Activated naive CD8-positive, alpha-beta T cell treated with anti-CD3 and anti-CD28 coated beads, Interleukin-2, amount 50 U/mL, for 16 hours (primary cell): ENCODE data around the gene C10orf62.

Experiments
- DNase-seq: peaks from one replicate; pipeline ENCODE4 v3.0.0-alpha.2; 2020; ENCODE audit warnings: low read depth, low spot score

The C10orf62 gene

DNA sequence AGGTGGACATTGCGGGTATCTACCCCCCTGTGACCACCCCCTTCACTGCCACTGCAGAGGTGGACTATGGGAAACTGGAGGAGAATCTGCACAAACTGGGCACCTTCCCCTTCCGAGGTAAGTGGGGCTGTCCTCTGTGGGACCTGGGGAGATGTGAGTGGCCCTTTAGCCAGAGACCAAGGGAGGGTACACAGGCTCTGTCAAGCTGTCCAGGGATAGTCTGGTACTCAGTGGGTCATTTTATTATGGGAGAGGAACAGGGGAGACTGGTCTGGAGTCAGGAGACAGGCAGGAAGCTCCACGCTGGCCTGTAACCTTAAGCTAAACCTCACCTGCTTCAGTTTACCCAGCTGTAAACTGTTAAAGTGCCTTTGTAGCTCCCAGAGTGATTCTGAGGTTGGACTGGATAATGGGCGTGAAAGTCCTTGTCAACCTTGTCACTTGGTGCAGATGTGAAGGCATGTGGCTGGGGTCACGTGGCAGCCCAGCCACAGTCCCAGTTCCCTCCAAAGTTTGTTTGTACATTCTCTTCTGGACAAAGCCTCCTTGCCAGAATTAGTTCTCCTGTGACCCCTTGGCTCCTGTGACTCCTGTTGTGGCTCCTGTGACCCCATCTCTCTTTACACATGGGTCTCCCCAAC lies 4.6 kb upstream of the C10orf62 start:
- DNase-seq, result no peak

DNA sequence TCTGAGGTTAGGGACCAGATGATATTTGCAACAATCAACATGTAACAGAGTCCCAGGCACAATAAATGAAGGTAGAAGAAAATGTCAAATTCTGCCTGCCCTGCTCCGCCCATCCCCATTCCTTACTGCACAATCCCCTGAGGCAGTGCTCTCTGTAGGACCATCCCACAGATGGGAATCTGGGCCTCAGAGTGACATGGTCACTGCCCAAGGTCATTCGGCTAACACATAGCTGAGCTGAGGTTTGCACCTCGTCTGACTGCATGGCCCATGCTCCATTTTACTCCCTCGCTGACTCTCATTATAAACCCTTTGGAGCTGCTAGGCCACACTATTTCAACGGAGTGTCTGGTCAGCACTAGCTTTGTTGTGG lies 4.1 kb upstream of the C10orf62 start:
- DNase-seq, result no peak

DNA sequence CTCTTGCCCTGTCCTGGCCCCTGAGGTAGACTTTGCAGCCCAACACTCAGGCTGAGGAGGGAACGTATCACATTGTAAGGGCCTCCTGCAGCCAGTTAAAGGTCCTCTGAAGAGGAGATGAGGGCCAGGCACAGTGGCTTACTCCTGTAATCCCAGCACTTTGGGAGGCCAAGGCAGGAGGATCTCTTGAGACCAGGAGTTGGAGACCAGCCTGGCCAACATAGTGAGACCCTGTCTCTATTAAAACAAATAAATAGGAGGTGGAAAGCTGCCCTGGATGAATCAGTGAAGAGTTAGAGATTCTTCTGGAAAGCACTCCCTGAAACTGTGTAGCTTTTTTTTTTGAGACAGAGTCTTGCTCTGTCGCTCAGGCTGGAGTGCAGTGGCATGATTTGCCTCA lies 2.3 kb upstream of the C10orf62 start:
- no peak for DNase-seq

DNA sequence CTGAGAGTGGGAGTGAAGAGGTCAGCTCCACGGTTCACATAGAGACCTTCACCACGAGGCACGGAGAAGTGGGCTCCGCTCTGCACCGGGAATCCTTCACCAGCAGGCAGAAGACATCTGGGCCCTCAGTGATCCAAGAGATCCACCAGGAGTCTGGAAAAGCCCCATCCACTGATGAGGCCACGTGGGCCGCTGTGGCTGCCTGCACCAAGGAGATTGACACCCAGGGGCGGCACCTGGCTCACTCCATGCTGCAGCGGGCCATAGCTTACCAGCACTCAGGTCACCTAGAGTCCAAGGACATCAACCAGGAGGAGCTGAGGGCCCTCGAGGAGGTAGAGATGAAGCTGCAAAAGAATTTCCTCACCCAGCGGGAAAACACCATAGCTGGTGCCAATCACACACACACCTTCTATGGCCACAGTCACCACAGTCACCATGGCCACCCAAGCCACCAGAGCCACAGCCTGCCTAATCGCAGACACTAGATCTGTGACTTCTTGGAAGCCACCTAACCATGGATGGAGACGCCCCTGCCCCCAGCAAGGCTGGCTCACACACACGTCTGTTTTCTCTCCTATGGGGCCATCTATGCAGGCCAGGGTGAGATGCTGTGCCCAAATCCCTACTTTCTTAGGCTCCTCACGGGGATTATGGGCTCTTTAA lies 694 bp downstream of the C10orf62 start:
- no peak for DNase-seq

DNA sequence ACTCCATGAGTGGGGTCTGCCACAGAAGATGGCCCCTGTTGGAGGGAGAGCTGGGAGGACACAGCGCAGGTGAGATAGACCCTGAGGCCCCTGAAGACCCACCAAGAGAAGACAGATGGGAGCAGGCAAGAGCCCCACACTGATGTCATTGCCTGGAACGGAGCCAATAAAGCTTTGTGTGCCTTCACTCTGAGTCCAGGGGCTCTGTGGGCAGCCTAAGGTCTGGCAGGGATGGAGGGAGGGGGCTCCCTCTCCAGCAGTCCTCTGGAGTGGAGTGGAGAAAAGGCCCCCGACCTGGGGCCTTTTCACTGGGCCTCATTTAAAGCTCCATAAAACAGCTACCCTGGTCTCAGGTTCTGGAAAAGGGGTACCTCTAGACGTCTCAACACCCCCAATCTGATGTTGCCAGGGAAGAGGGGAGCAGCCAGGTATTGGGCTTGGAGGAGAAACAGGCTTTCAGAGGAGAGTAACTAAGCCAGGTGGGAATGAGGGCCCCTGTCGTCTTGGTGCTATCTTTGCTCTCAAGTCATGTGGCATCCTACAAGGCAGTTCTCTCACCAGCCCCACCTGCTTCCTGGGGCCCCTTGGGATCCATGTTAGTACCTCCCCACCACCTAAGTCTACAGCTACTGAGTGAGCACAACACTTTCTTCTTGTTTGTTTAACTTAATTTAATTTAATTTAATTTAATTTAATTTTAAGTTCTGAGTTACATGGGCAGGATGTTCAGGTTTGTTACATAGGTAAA lies 1.4 kb downstream of the C10orf62 start:
- no peak for DNase-seq

DNA sequence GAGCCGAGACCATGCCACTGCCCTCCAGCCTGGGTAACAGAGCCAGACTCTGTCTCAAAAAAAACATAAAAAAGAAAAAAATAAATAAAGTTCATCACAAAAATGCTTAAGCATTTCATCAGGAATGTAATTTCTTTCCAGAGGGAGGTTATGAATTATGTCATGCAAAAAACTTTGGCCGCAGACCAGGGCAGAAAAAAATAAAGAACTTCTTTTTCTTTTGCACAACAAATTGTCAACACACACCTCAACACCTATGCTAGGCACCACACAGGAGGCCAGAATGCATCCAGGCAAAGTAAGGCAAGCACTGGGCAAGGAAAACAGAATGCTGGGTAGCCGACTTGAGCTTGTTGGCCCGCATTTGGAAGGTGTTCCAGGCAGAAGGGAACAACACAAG lies 3.9 kb downstream of the C10orf62 start:
- DNase-seq, result no peak

DNA sequence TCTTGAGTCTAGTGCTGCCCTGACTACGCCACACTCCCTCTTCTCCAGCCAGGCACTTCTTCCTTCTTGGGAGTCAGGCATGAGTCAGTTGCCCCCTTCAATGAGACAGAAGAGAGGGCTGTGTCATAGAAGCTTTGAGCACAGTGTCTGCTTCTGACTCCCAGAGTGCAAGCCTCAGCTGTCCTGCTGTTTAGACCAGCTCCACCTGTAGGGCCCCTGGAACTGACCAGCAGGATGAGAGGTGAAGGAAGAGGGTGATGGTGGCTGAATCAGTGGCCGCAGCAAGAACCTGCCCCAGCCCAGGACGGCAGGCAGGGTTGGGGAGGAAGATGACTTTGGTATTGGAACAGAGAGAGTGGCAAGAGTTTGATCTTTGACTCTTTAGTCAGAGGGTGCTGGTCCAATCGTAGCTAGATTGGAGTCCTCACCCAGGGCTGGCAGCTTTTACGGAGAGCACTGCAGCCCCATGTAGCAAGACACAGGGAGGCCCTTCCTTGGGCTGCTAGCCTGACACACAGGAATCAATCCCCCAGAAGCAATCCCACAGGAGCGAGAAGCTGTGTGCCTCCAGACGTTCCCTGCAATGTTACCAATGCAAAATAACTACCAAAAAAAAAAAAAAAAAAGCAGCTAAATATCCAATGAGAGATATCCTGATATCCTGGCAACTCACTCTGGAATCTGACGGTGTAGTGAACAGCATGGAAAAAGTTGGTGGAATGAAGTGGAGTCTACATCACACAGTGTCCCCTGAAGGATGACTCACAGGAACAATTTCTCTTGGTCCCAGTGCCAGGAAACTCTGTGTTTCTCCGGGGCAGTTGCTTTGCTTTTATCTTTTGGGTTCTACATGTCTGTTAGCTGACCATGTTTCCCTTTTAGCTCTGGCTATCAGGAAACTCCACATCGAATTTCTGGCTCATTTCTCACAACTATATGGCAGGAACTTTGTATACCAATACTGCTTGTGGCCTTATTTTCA lies 6.9 kb downstream of the C10orf62 start:
- no peak for DNase-seq

DNA sequence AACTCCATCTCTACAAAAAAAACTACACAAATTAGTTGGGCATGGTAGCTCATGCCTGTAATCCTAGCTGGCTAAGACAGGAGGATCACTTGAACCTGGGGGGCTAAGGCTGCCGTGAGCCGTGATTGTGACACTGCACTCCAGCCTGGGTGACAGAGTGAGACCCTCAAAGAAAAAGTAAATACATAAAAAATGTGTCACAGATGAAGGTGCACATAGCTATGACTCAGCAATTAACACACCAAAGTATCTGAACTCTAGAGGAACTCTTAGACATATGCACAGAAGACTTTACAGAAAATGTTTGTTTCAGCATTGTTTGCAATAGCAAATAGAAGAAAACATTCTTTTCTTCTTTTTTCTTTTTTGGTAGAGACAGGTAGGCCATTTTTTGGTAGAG lies 8.3 kb downstream of the C10orf62 start:
- no peak for DNase-seq

DNA sequence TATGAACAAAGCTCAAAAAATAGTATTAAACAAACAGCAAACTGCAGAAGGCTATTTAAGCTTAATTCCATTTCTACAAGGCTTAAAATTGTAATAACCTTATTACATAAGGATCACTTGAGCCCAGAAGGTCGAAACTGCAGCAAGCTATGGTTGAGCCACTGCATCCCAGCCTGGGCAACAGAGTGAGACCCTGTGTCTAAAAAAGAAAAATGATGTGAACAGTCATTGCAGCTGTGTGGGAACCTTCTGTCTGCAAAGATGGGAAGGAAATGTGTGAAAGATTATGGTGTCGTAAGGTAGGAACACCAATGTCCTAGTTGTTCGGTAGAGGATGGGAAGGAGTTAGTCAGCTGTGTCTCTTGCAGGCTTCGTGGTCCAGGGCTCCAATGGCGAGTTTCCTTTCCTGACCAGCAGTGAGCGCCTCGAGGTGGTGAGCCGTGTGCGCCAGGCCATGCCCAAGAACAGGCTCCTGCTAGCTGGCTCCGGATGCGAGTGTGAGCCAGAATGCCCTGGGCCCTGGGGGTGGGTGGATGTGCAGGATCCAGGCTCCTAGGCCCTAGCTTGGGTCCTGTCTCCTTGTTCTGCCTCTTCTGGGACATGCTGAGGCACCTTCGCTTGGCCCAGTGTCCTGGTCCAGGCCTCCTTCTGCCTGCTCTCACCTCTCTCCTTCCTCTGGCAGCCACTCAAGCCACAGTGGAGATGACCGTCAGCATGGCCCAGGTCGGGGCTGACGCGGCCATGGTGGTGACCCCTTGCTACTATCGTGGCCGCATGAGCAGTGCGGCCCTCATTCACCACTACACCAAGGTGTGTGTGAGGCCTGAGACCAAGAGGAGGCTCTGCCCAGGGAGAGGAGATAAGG lies 9.1 kb downstream of the C10orf62 start:
- no peak for DNase-seq

DNA sequence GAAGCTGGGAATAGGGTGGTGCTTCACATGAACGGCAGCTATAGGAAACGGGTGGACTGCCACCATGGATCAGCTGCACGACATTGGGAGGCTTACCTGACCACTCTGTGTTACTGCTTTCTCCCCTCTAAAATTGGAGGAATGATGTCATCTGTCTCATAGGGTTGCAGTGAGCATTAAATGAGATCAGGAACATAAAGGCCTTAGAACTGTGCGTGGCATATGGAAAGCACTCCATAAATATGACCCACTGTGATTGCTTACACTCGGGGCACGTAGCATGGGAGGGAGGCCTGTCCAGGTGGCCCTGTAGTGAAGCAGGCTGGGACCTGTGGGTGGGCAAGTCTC lies 9.7 kb downstream of the C10orf62 start:
- DNase-seq, result no peak

DNA sequence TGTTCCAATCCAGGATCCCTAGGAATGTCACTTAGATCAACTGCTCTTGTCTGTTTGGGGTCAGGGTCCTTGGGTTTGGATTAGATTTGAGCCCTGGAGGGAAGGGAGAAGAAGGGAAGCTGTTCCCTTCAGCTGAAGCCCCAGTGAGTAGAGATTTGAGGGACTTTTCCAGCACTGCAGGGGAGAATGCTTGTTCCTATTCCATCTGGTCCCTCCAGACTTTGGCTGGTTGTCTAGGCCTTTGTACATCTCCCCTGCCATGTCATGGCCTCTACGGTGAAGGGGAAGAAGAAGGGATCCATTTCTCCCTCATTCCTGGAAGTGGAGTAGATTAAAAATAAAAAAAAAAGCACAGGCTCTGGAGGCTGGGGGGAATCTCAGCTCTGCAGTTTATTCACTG lies 11.1 kb downstream of the C10orf62 start:
- no peak for DNase-seq

DNA sequence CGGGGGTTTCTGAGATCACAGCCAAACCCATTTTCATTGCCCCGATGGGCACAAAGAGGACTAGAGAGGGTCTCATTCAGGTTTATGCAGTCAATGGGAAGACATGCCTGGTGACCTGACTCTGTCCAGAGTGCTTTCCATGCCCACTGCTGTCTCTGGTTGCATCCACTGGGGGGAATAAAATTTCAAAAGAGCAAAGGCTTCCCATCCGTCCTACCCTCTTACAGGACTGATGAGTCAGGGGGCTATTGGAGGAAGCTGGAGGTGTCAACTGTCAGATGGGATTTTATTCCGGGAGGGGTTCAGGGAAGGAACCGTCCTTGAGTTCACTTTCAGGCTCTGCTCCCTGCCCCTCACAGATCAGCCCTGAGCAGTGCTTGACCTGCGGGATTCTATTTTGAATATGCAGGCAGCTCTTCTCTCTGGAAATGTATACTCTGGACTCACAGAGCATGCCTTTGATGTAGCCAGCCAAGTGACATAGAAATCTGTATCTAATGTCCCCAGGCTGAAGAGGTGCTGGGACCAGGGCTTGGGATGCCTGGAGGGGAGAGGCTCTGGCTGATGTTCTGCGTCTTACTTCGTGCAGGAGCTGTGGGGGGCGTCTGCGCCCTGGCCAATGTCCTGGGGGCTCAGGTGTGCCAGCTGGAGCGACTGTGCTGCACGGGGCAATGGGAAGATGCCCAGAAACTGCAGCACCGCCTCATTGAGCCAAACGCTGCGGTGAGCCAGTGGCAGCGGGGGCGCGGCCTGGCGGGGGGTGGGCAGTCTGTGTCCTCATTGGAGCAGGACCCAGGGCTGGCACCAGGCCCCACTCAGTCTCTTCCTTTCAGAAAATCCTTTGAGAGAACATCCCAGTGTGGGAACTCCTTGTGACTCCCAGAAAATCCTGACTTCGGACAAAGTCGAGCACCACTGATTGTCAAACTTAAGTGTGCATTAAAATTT lies 12.0 kb downstream of the C10orf62 start:
- DNase-seq, result no peak

DNA sequence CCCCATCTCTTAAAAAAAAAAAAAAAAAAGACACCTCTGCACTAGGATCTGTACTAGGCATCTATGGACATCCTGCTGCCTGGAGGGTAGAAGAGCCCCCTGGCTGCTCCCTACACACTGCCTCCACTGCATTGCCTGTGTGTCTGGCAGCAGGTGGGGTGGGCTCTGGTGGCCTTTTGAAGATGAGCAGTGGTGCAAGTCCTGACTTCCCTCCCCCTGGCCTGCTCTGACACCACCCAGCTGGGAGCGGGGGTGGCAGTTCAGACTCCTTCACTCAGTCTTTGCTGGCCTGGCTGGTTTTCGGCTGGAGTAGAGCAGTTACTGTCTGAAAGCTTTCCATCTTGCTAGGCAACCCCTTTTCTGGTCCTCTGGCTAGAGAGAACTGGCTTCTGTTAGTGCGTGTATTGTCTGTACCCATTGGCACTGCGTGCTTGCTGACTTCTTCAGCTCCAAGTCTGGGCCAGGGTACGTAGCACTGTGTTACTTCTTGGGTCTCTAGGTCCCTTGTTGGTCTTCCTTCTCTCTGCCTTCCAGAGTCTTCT lies 17.6 kb downstream of the C10orf62 start:
- no peak for DNase-seq

DNA sequence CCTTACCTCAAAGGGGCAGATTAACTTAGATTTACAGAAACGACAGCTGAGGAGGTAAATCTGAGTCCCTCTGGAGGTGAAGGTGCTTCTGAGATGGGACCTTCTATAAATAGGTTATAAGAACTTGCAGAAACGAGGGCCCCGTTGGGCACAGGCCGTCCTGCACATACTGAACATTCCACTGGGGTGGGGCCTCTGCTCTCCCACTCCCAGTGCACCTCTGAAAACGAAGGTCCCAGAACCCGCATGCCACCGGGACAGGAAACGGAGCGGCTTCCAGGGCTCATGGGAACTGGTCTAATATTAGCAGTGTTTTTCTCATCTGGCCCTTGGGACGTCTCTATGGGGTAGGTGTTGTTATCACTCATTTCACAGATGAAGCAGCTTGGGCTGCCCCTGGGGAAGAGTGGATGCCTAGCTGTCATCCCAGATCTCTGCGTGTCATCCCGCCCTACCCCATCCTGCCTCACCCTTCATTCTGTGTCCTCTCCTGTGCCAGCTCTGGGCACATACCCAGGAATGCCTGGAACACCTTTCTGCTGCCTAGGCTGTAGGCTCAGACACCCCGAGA lies 19.6 kb downstream of the C10orf62 start:
- DNase-seq, result no peak

DNA sequence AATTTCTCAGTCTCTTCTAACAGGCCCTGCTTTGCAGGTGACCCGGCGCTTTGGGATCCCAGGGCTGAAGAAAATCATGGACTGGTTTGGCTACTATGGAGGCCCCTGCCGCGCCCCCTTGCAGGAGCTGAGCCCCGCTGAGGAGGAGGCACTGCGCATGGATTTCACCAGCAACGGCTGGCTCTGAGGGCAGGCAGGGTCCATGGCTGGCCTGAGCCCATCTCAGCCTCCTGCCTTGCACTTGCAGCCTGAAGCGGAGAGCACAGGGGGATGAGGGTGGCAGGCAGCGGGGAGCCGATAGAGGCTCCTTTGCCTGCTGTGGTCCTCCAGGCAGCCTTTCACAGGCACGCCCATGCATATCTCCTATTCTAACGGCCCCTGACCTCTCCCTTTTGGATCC lies 22.0 kb downstream of the C10orf62 start:
- DNase-seq, result no peak

DNA sequence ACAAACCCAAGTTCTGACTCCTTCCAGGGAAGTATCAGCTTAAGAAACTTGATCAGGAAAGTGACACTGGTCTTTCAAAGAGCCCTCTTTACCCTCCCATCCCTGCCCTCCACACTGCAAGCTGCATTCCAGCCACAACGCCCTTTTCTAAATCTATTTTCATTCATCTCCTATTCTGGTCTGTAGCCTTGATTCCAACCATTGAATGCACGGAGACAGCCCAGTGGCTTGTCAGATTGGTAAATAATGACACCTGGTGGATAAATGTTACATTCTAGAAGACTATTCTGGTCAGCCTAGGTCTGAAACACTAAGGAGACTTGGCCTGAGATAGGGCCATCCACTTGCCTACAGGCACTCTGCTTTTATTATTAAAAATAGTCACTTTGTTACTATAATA lies 22.9 kb downstream of the C10orf62 start:
- DNase-seq, result no peak

DNA sequence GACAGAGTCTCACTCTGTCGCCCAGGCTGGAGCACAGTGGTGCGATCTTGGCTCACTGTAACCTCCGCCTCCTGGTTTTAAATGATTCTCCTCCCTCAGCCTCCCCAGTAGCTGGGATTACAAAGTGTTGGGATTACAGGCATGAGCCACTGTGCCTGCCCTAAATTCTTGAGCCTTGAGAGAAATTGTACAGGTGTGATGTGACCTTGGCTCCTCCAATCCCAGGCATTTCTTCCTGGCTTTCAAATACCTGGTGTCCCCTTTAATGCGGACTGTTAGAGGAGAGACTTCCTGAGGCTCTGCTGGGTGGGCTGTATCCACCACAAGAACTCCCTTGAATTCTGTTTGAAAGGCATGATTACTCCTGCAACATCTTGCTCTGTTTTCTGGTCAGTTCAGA lies 28.8 kb downstream of the C10orf62 start:
- DNase-seq, result no peak

DNA sequence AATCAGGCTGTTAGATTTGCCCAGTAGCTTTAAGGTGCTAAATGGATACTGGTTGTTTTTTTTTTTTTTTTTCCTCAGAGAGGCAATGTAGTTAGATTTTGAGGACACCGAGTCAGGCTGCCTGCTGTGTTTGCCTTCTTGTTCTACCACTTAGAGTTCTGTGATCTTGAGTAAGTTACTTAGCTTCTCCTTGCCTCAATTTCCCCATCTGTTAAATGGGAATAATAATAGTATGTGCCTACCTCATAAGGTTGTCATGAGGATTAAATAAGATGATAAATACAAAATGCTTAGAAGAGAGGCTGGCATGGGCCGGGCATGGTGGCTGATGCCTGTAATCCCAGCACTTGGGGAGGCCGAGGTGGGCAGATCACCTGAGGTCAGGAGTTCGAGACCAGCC lies 29.2 kb downstream of the C10orf62 start:
- DNase-seq, result no peak

DNA sequence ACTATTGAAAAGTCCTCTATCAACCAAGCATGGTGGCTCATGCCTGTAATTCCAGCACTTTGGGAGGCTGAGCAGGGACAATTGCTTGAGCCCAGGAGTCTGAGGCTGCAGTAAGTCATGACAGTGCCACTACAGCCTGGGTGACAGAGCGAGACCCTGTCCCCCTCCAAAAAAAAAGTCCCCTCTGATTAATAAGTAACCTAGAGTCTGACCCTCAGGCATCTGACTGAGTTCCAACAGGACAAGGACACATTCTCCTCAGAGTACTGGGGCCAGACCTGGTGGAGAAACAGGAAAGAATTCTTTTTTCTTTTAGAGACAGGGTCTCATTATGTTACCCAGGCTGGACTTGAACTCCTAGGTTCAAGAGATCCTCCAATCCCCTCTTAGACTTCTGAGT lies 33.8 kb downstream of the C10orf62 start:
- DNase-seq, result no peak
